Dendritic cell treated with granulocyte-macrophage colony-stimulating factor and Interleukin-4, amounts not matched to agents 40 ng/mL and 50 ng/mL, for 4 days (primary cell): ENCODE data around the gene SKAP2.
"Not testable (repeated sequence)": the region's sequence is repeated elsewhere in the genome, so short reads cannot be mapped to it uniquely, and the experiment has no call there.

Source experiments
- H3K27ac Mint-ChIP-seq: one replicate; pipeline ENCODE4 v1.8.0; 2022; ENCODE audit warnings: mild to moderate bottlenecking, mixed read lengths
- H3K27me3 Mint-ChIP-seq: one replicate; pipeline ENCODE4 v1.8.0; 2022; ENCODE audit warnings: mild to moderate bottlenecking, mixed read lengths
- H3K36me3 Mint-ChIP-seq: one replicate; pipeline ENCODE4 v1.8.0; 2022; ENCODE audit warnings: low read depth, mixed read lengths
- H3K4me1 Mint-ChIP-seq: one replicate; pipeline ENCODE4 v1.8.0; 2022; ENCODE audit warnings: low read depth, mixed read lengths
- H3K4me3 Mint-ChIP-seq: one replicate; pipeline ENCODE4 v1.8.0; 2022; ENCODE audit warnings: mild to moderate bottlenecking, moderate library complexity, mixed read lengths
- H3K9me3 Mint-ChIP-seq: one replicate; pipeline ENCODE4 v1.8.0; 2022; ENCODE audit warnings: mixed read lengths
- intact Hi-C: fragments of 100-400 bp; cut with micrococcal nuclease; formaldehyde crosslinking; loops from one replicate; pipeline ENCODE4 v1.15.0; 2022

Gene SKAP2

GRCh38 chr7:26850193-26850651, 14.2 kb downstream of the SKAP2 start:
- Mint-ChIP-seq H3K36me3 (peaks cover 54% of the 10 kb centered on the region), H3K27me3 (no peaks in the 10 kb centered on the region), H3K4me3 (no peak overlapping the region), H3K9me3 (no peaks in the 10 kb centered on the region), H3K27ac (no peak overlapping the region), H3K4me1 (no peaks in the 10 kb centered on the region)
- intact Hi-C loops, result loop anchor here (5.0 to 10.0 kb wide), 2 partner anchors 312 to 955 kb away; no protein-coding TSS in a partner anchor

GRCh38 chr7:26843705-26844104, 20.7 kb downstream of the SKAP2 start:
- H3K9me3 Mint-ChIP-seq, result no peaks in the 10 kb centered on the region

GRCh38 chr7:26842897-26843296, 21.5 kb downstream of the SKAP2 start:
- no peak overlapping the region for H3K4me3 Mint-ChIP-seq

More at GRCh38 chr7:26843705-26844104, 20.7 kb downstream of the SKAP2 start:
- Mint-ChIP-seq H3K27ac (no peak overlapping the region), H3K4me3 (no peak overlapping the region), H3K4me1 (no peaks in the 10 kb centered on the region), H3K27me3 (no peaks in the 10 kb centered on the region), H3K36me3 (peaks cover 60% of the 10 kb centered on the region)
- intact Hi-C loops, result no loop called here

GRCh38 chr7:26841003-26841739, 23.2 kb downstream of the SKAP2 start:
- Mint-ChIP-seq H3K36me3 (peaks cover 68% of the 10 kb centered on the region), H3K4me3 (no peak overlapping the region), H3K4me1 (no peaks in the 10 kb centered on the region), H3K27ac (no peak overlapping the region), H3K9me3 (peaks cover 23% of the 10 kb centered on the region), H3K27me3 (no peaks in the 10 kb centered on the region)
- intact Hi-C loops, result no loop called here

More at GRCh38 chr7:26842897-26843296, 21.5 kb downstream of the SKAP2 start:
- Mint-ChIP-seq H3K36me3 (peaks cover 60% of the 10 kb centered on the region), H3K27me3 (no peaks in the 10 kb centered on the region), H3K4me1 (no peaks in the 10 kb centered on the region), H3K9me3 (peaks cover 6% of the 10 kb centered on the region), H3K27ac (no peak overlapping the region)
- intact Hi-C loops, result no loop called here

- Mint-ChIP-seq H3K9me3 (peaks cover 28% of the 10 kb centered on the region), H3K36me3 (peaks cover 93% of the 10 kb centered on the region)
- H3K27me3 Mint-ChIP-seq, H3K4me1 Mint-ChIP-seq, intact Hi-C loops, H3K4me3 Mint-ChIP-seq, H3K27ac Mint-ChIP-seq: not testable (repeated sequence)
Observed at GRCh38 chr7:26836793-26837192, 27.6 kb downstream of the SKAP2 start.

- Mint-ChIP-seq H3K9me3 (no peaks in the 10 kb centered on the region), H3K27ac (no peak overlapping the region)
Observed at GRCh38 chr7:26815426-26815825, 49.0 kb downstream of the SKAP2 start.

GRCh38 chr7:26813432-26813831, 51.0 kb downstream of the SKAP2 start:
- Mint-ChIP-seq H3K36me3 (peaks cover 28% of the 10 kb centered on the region), H3K9me3 (no peaks in the 10 kb centered on the region), H3K27ac (no peak overlapping the region), H3K4me1 (peaks cover under 1% of the 10 kb centered on the region), H3K4me3 (no peak overlapping the region), H3K27me3 (no peaks in the 10 kb centered on the region)
- intact Hi-C loops, result no loop called here

More at GRCh38 chr7:26815426-26815825, 49.0 kb downstream of the SKAP2 start:
- Mint-ChIP-seq H3K4me3 (no peak overlapping the region), H3K4me1 (peaks cover 8% of the 10 kb centered on the region), H3K27me3 (no peaks in the 10 kb centered on the region), H3K36me3 (peaks cover 18% of the 10 kb centered on the region)
- intact Hi-C loops, result no loop called here

GRCh38 chr7:26794541-26794940, 69.8 kb downstream of the SKAP2 start:
- no peak overlapping the region for H3K4me3 Mint-ChIP-seq
- H3K9me3 Mint-ChIP-seq, result no peaks in the 10 kb centered on the region
- no peak overlapping the region for H3K27ac Mint-ChIP-seq
- intact Hi-C loops, result no loop called here
- H3K36me3 Mint-ChIP-seq, result peaks cover 12% of the 10 kb centered on the region
- no peaks in the 10 kb centered on the region for H3K27me3 Mint-ChIP-seq
- peaks cover 10% of the 10 kb centered on the region for H3K4me1 Mint-ChIP-seq

- no peaks in the 10 kb centered on the region for H3K9me3 Mint-ChIP-seq
Observed at GRCh38 chr7:26792576-26792975, 71.8 kb downstream of the SKAP2 start.

GRCh38 chr7:26792006-26792405, 72.4 kb downstream of the SKAP2 start:
- Mint-ChIP-seq H3K4me3 (no peak overlapping the region), H3K4me1 (no peaks in the 10 kb centered on the region), H3K27me3 (no peaks in the 10 kb centered on the region), H3K36me3 (peaks cover 7% of the 10 kb centered on the region), H3K27ac (no peak overlapping the region), H3K9me3 (no peaks in the 10 kb centered on the region)
- intact Hi-C loops, result no loop called here

More at GRCh38 chr7:26792576-26792975, 71.8 kb downstream of the SKAP2 start:
- no peaks in the 10 kb centered on the region for H3K4me1 Mint-ChIP-seq
- H3K4me3 Mint-ChIP-seq, result no peak overlapping the region
- H3K36me3 Mint-ChIP-seq, result peaks cover 5% of the 10 kb centered on the region
- no peak overlapping the region for H3K27ac Mint-ChIP-seq
- intact Hi-C loops, result no loop called here
- H3K27me3 Mint-ChIP-seq, result no peaks in the 10 kb centered on the region

- Mint-ChIP-seq H3K4me3 (no peak overlapping the region), H3K9me3 (no peaks in the 10 kb centered on the region), H3K27me3 (no peaks in the 10 kb centered on the region), H3K36me3 (peaks cover 13% of the 10 kb centered on the region), H3K27ac (no peak overlapping the region), H3K4me1 (no peaks in the 10 kb centered on the region)
- intact Hi-C loops, result no loop called here
Observed at GRCh38 chr7:26789481-26790184, 74.8 kb downstream of the SKAP2 start.

GRCh38 chr7:26787701-26788100, 76.7 kb downstream of the SKAP2 start:
- Mint-ChIP-seq H3K36me3 (peaks cover 22% of the 10 kb centered on the region), H3K9me3 (no peaks in the 10 kb centered on the region), H3K27ac (no peak overlapping the region), H3K4me3 (no peak overlapping the region), H3K4me1 (no peaks in the 10 kb centered on the region), H3K27me3 (no peaks in the 10 kb centered on the region)
- intact Hi-C loops, result no loop called here

- Mint-ChIP-seq H3K4me3 (no peak overlapping the region), H3K27me3 (no peaks in the 10 kb centered on the region), H3K4me1 (peaks cover 5% of the 10 kb centered on the region), H3K36me3 (peaks cover 23% of the 10 kb centered on the region), H3K27ac (no peak overlapping the region), H3K9me3 (no peaks in the 10 kb centered on the region)
- intact Hi-C loops, result no loop called here
Observed at GRCh38 chr7:26784118-26784517, 80.3 kb downstream of the SKAP2 start.

- Mint-ChIP-seq H3K36me3 (peaks cover 17% of the 10 kb centered on the region), H3K27ac (no peak overlapping the region), H3K27me3 (no peaks in the 10 kb centered on the region), H3K4me3 (no peak overlapping the region), H3K9me3 (no peaks in the 10 kb centered on the region), H3K4me1 (peaks cover 5% of the 10 kb centered on the region)
- intact Hi-C loops, result no loop called here
Observed at GRCh38 chr7:26782501-26782900, 81.9 kb downstream of the SKAP2 start.
